HG03097 (cell line): ENCODE data around the gene DIDO1.

Experiments used
- ATAC-seq: cut with Tn5 transposase; IDR thresholded peaks from one replicate; pipeline ENCODE4 v1.9.1; 2021; ENCODE audit not compliant: unreplicated experiment, low FRiP score

Gene DIDO1

DNA sequence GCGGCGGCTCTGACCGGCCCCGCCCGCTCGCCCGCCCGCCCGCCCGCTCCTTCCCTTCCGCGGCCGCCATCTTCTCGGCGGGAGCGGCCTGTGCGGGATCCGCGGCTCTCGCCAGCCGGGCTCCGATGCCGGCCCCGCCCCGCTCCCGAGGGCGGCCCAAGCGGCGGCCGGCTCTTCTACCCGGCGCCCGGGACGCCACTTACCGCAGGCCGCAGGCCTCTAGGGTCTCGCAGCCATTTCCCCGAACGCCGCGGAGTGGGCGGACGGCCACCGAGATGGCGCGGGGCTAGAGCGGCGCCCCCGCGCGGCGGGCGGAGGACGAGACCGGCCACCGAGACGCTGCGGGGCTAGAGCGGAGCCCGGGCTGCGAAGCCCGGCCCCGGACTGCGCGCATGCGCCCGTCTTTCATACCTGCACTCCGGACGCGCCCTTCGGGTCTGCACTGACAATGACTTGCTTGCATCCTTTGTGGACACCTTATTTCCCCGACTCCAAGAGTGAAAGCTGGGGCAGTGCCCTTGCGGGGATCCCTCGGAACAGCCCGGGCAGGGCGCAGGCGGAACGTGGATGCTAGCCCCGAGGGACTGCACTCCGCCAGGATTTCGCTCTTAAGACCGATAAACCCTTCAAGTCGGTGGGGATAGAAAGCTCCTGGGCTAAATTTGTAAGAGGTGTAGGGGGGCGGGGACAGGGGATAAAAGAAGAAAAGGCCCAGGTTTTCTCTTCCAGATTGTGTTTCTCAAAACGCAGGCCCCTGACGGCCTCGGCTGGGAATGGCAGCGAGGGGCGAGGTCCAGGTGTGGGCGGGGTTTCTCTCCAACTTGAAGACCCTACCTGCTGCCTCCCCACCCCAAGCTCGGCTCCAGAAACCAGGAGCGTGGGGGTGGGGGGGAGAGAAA lies at the start of gene DIDO1:
DIDO1 (minus strand) TSS at position 277 of the 899 bp plus-strand sequence.
- ATAC-seq: peak; percentile 83

DNA sequence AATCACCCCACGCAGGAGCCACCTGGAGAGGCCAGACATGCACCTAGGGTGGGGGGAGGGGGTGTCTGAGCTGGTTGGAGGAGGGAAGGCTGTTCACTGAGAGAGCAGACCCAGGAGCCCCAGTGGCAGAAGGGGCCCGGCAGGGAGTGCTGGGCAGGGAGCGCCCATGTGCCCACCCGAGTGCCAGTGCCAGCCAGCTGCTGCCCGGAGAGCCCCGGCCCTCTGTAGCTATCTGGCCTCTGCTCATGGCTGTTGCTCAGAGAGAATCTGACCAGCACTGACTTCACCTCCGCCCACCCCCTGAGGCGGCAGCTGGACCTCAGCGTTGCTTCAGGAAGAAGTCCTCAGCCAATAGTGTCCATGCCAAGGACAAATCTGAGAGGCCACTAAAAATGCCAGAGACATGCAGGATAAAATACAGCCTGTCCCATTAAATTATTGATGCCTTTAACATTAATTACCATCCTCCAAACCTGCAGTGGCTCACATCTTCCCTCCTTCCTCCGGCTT lies 49.0 kb upstream of the DIDO1 start:
- ATAC-seq: no peak

DNA sequence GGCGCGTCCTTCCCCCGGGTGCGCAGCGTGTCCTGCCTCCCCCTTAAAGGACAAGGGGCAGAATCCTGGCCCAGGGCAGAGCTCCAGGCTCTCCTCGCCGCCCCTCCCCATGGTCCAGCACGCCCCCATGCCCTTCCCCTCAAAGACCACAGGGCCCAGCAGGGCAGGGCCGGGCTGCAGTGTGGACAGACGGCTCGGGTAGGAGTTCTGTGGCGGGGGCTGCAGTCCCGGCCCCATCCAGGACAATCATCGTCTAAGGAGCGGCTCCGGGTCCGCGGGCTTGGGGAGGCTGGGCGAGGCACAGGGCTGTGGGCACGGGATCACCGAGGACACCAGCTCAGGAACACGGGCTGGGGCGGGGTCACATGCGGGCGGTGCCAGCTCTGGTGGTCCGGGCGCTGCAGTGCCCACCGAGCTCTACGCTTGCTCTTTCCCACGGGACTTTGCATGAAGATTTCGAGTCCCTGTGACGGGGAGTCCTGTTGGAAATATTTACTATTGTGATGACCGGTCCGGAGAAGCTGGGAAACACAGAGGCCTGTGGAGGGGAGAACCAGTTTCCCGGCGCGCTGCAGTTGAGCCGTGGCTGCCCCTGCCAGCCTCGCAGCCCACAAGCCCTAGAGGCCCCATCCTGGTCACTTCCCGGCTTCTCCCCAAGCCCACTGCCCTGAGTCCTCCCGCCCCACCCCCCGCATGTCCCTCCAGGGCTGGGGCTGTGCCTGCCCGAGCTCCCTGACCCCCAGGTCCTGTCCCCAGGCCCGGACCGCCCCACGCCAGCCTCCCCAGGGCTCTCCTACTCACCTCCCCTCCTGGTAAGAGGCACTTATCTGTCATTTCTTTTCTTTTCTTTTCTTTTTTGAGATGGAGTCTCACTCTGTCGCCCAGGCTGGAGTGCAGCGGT lies 46.8 kb upstream of the DIDO1 start:
- ATAC-seq: no peak

DNA sequence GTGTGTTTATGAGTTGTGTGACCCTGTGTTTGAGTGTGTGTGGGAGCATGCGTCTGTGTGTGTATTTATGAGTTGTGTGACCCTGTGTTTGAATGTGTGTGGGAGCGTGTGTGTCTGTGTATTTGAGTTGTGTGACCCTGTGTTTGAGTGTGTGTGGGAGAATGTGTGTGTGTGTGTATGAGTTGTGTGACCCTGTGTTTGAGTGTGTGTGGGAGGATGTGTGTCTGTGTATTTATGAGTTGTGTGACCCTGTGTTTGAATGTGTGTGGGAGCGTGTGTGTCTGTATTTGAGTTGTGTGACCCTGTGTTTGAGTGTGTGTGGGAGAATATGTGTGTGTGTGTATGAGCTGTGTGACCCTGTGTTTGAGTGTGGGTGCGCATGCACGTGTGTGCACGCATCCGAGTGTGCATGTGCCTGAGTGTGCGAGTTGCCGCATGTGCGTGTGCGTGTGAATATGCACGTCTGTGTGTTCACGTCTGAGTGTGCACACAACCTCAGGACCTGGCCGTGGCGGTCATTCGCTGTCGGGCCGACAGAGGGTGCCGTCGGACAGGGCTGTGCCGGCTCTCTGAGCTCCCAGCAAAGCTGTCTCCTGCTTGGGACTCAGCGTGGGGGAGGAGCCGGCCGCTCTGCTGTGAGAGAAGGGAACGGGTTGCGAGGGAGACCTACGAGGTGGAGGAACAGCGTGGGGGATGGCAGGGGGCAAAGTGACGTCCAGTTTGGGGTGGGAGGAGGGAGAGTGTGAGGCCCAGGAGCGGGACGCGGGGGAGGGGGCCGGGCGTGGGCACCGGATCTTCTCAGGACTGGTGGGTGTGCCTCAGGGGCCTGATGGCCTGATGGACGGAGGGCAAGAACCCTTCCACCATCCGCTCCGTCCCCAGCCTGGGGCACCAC lies 45.9 kb upstream of the DIDO1 start:
- ATAC-seq: no peak

DNA sequence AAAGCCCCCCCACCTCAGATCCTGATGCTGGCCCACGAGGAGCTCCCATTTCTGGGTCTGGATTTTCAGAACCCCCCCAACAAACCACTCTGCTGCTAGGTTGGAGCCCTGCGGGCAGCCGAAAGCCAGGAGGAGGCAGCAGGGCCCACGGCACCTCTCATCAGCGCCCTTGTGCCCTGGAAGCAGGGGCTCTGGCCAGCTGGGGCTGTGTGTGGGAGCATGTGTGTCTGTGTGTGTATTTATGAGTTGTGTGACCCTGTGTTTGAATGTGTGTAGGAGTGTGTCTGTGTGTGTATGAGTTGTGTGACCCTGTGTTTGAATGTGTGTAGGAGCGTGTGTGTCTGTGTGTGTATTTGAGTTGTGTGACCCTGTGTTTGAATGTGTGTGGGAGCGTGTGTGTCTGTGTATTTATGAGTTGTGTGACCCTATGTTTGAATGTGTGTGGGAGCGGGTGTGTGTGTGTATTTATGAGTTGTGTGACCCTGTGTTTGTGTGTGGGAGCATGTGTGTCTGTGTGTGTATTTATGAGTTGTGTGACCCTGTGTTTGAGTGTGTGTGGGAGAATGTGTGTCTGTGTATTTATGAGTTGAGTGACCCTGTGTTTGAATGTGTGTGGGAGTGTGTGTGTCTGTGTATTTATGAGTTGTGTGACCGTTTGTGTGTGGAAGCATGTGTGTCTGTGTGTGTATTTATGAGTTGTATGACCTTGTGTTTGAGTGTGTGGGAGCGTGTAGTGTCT lies 45.1 kb upstream of the DIDO1 start:
- ATAC-seq: no peak

- ATAC-seq: no peak
Measured at GRCh38 chr20:62970307-62971210, 44.3 kb upstream of the DIDO1 start.

DNA sequence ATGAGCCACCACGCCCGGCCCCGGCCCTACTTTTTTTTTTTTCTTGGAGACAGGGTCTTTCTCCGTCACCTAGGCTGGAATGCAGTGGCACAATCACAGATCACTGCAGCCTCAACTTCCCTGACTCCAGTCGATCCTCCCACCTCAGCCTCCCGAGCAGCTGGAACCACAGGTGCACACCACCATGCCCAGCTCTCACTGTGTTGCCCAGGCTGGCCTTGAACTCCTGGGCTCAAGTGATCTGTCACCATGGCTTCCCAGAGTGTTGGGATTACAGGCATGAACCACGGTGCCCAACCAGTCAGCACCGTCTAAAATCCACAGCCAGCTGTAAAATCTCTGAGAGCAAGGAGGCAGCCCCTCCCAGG lies 43.6 kb upstream of the DIDO1 start:
- no peak for ATAC-seq

GRCh38 chr20:62969179-62969760 lies 43.0 kb upstream of the DIDO1 start:
- no peak for ATAC-seq

GRCh38 chr20:62968378-62969178 lies 42.3 kb upstream of the DIDO1 start:
- no peak for ATAC-seq

DNA sequence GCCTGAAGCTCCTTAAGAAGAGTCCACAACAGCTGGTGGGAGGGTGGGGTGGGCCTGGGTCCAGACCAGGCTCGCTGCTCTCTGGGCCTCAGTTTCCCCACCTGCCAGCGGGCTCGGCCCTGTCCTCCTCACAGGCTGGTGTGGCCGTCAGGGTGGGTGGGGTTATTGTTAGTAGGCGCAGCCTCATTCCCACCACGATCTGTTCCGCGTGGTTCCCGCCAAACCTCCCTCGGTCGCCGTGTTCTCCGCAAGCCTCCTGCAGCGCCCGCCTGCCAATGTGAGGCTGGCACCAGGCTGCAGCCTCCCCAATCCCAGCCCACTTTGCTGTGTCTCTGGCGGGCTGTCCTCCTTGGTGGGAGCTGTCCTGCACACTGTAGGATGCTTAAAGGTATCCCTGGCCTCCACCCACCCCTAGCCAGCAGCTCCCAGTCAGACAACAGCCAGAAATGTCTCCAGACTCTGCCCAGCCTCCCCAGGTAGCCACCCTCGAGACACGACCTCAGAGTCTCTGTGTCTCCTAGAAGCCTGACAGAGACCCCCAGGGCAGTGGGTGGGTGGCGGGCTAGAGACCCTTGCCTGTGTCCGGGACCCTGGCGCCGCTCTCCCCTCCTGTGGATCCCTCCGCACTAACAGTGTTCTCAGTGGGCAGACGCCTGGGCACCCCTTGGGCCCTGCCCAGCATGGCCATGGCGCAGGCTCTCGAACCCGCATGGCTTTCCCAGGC lies 41.5 kb upstream of the DIDO1 start:
- ATAC-seq: no peak

GRCh38 chr20:62967149-62967501 lies 40.8 kb upstream of the DIDO1 start:
- ATAC-seq: no peak

DNA sequence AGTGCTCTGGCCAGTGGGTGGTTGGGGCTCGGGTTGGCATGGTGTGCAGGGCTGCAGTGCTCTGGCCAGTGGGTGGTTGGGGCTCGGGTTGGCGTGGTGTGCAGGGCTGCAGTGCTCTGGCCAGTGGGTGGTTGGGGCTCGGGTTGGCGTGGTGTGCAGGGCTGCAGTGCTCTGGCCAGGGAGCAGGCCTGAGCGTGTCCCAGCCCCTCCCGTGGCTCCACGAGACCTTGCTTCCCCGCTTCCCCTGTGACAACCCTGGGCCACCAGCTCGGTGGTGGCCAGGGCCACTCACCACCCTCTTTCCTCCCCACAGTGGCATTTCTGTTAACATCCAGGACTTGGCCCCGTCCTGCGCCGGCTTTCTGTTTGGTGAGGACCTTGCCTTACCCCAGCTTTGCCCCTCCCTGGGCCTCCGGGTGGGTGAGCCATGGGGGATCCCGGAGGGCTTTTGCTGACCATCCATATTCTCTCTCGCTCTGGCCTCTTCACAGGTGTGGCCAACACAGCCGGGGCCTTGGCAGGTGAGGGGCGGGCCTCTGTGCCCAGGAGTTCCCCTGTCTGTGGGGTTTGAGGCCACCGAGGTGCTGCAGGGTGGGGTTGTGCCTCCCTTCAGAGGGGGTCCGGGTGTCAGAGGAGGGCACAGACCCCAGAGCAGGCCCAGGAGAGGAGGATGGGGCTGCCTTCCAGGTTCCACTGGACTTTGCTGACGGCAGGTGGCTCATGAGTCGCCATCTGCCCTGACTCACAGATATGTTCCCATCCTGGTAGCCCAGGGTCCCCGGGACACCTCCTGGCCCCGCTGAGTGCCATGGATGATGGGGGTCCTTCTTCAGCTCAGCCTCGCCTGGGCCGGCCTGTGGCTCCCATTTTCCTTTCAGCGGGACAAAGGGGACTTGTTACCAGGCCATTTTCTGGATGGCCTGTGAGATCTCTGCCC lies 40.2 kb upstream of the DIDO1 start:
- ATAC-seq: no peak

GRCh38 chr20:62965363-62965771 lies 39.1 kb upstream of the DIDO1 start:
- no peak for ATAC-seq

- no peak for ATAC-seq
Measured at GRCh38 chr20:62964700-62965099, 38.4 kb upstream of the DIDO1 start.

DNA sequence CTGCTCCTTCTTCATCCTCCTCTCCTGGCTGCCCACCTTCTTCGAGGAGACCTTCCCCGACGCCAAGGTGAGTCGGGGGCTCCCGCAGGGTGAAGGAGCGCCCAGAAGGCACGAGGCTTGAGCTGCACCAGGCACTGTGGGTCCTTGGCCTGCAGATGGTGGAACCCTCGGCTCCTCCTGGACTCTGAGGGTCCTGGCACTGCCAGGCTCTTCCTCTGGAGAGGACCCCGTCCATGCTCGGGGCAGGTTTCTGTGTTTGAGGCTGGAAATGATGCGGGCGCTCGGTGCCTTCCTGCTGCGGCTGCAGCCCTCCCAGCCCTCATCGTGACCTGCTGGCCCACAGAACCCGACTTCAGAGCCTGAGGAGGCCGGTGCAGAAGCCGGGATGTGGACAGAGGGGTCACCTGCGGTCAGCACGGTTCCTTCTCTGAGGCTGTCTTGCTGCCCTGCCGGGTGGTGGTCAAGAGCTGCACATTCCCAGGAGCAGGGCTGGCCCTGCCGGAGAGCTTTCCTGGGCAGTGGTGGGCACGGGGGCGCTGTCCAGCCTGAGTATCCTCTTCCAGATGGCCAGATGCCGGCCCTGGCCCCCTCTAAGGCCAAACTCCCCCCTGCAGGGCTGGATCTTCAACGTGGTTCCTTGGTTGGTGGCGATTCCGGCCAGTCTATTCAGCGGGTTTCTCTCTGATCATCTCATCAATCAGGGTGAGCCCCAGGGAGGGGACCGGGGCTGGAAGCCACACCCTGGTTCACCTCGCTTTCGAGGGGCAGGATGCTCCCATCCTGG lies 37.5 kb upstream of the DIDO1 start:
- ATAC-seq: no peak
